GM12878 (cell line): ENCODE results near the gene PRRG4. TPM values are rescaled to one million over a fixed set of nuclear protein-coding genes. Genes with fewer than 3 reads are reported as not detected.

Experiments used
- ATAC-seq: fragments of 200-7000 bp; cut with Tn5 transposase; 3 replicates; pipeline ENCODE4 v1.9.1; 2020; ENCODE audit warnings: mild to moderate bottlenecking, moderate library complexity
- BruUV-seq: library from RNA; stranded (reverse); fragments of 400-500 nt; replicated peaks from 2 replicates; lab custom pipeline; 2021; lab: Mats Ljungman, UMichigan
- CTCF ChIA-PET: fragments of 300-600 bp; sonication (Branson Sonifier 250); formaldehyde crosslinking; extraction: SDS; loops from one replicate; lab custom pipeline; 2021; ENCODE audit warnings: inconsistent platforms; lab: Yijun Ruan, JAX
- POLR2A ChIA-PET: fragments of 350-600 bp; formaldehyde crosslinking; extraction: SDS; loops from one replicate; lab custom pipeline; 2021; ENCODE audit warnings: inconsistent platforms; lab: Charles Lee
- RAD21 ChIA-PET: fragments of 300-600 bp; sonication (Branson Sonifier 250); formaldehyde crosslinking; loops from one replicate; lab custom pipeline; 2023; ENCODE audit warnings: antibody characterized with exemption; ENCODE audit not compliant: unreplicated experiment; lab: Charles Lee
- SMC1A ChIA-PET: fragments of 300-600 bp; sonication (Branson Sonifier 250); formaldehyde crosslinking; loops from one replicate; lab custom pipeline; 2023; ENCODE audit not compliant: unreplicated experiment, uncharacterized antibody; lab: Charles Lee
- DNase-seq: peaks from one replicate; pipeline ENCODE4 v3.0.0-alpha.2; 2011; ENCODE audit warnings: low read depth, low spot score
- FAIRE-seq: peaks from 3 replicates; lab custom pipeline; 2011; peaks lifted over from hg19 to GRCh38; lab: Jason Lieb, UNC
- H2AFZ ChIP-seq: 2 replicates; pipeline ENCODE4 v1.6.0; 2011; ENCODE audit warnings: low read depth, low read length, control low read depth; ENCODE audit not compliant: control insufficient read depth
- H3K27ac ChIP-seq: 2 replicates; pipeline ENCODE4 v1.5.1; 2011; ENCODE audit warnings: control low read depth; ENCODE audit not compliant: control insufficient read depth, insufficient read depth
- H3K27me3 ChIP-seq, 2 experiments: replicated peaks in 1 of 2; 2 replicates each; pipeline versions ENCODE4 v1.6.0 to v1.6.1; 2011; ENCODE audit warnings: low read length in 1 of 2; ENCODE audit not compliant: control insufficient read depth in 2 of 2, insufficient read depth in 2 of 2
- H3K36me3 ChIP-seq, 2 experiments: 2 replicates each; pipeline ENCODE4 v1.5.1; 2011; ENCODE audit warnings: low read length in 1 of 2; ENCODE audit not compliant: control insufficient read depth in 2 of 2, insufficient read depth in 2 of 2
- H3K4me1 ChIP-seq: 2 replicates; pipeline ENCODE4 v1.6.1; 2011; ENCODE audit warnings: mild to moderate bottlenecking, low read length, moderate library complexity, mixed read lengths; ENCODE audit not compliant: control insufficient read depth, insufficient read depth
- H3K4me2 ChIP-seq: 2 replicates; pipeline ENCODE4 v1.6.0; 2011; ENCODE audit warnings: control low read depth; ENCODE audit not compliant: control insufficient read depth, insufficient read depth
- H3K4me3 ChIP-seq: fragments of 200-600 bp; sonication (generic); 2 replicates; pipeline ENCODE4 v1.5.1; 2016
- H3K79me2 ChIP-seq: 2 replicates; pipeline ENCODE4 v1.6.0; 2011; ENCODE audit warnings: low read length; ENCODE audit not compliant: control insufficient read depth, insufficient read depth
- H3K9ac ChIP-seq: 2 replicates; pipeline ENCODE4 v1.8.0; 2011; ENCODE audit warnings: low read length, control low read depth, mixed read lengths; ENCODE audit not compliant: control insufficient read depth, insufficient read depth
- H3K9me3 ChIP-seq: replicated peaks from 3 replicates; pipeline ENCODE4 v1.5.1; 2011; ENCODE audit warnings: mild to moderate bottlenecking, low read length; ENCODE audit not compliant: control insufficient read depth, insufficient read depth
- H4K20me1 ChIP-seq: 2 replicates; pipeline ENCODE4 v1.6.0; 2011; ENCODE audit not compliant: control insufficient read depth, insufficient read depth
- ATF7 ChIP-seq: fragments of 450-650 bp; IDR thresholded peaks from 2 replicates; pipeline ENCODE4 v1.6.1; 2016; ENCODE audit warnings: low read depth, mild to moderate bottlenecking
- BMI1 ChIP-seq: fragments of 450-650 bp; IDR thresholded peaks from 2 replicates; pipeline ENCODE4 v1.6.1; 2016; ENCODE audit warnings: mild to moderate bottlenecking, moderate library complexity, borderline replicate concordance
- E4F1 ChIP-seq: fragments of 450-650 bp; IDR thresholded peaks from 2 replicates; pipeline ENCODE4 v1.6.1; 2018; ENCODE audit warnings: borderline replicate concordance, mild to moderate bottlenecking; ENCODE audit not compliant: partially characterized antibody
- FOXK2 ChIP-seq: fragments of 450-650 bp; IDR thresholded peaks from 2 replicates; pipeline ENCODE4 v1.6.1; 2017; ENCODE audit warnings: mild to moderate bottlenecking, moderate library complexity
- GATAD2B ChIP-seq: fragments of 450-650 bp; conservative IDR thresholded peaks from 2 replicates; pipeline ENCODE4 v1.6.1; 2017; ENCODE audit warnings: low read depth, mild to moderate bottlenecking, moderate library complexity
- RCOR1 ChIP-seq: conservative IDR thresholded peaks from 2 replicates; pipeline ENCODE4 v1.6.1; 2012; ENCODE audit warnings: low read depth, low read length, improper control_type of control experiment
- SMAD5 ChIP-seq: IDR thresholded peaks from 2 replicates; pipeline ENCODE4 v1.6.1; 2016; ENCODE audit warnings: antibody characterized with exemption, low read depth
- SMC3 ChIP-seq: IDR thresholded peaks from 2 replicates; pipeline ENCODE4 v1.6.1; 2011; ENCODE audit warnings: low read length, improper control_type of control experiment, borderline replicate concordance
- YY1 ChIP-seq: IDR thresholded peaks from 2 replicates; pipeline ENCODE4 v1.6.1; 2011; ENCODE audit warnings: low read depth, mild to moderate bottlenecking, low read length
- ZNF207 ChIP-seq: fragments of 450-650 bp; IDR thresholded peaks from 2 replicates; pipeline ENCODE4 v1.6.1; 2014; ENCODE audit warnings: antibody characterized with exemption, mild to moderate bottlenecking, borderline replicate concordance
- ZNF384 ChIP-seq: IDR thresholded peaks from 2 replicates; pipeline ENCODE4 v1.6.1; 2012; ENCODE audit warnings: low read depth, mild to moderate bottlenecking, low read length, improper control_type of control experiment, borderline replicate concordance
- WGBS: methylation state at CpG from one replicate; pipeline ENCODE4 v1.1.6; 2016; ENCODE audit warnings: low lambda C conversion rate; ENCODE audit not compliant: insufficient replicate concordance, insufficient coverage; ENCODE audit errors: missing lambda C conversion rate; 5-methylcytosine and 5-hydroxymethylcytosine counted together
- in situ Hi-C: fragments of 300-500 bp; cut with MboI; formaldehyde crosslinking; loops from 9 replicates; pipeline ENCODE4 v1.14.3; 2018; ENCODE audit warnings: mixed read lengths
- intact Hi-C: fragments of 100-400 bp; cut with micrococcal nuclease; formaldehyde crosslinking; loops from one replicate; pipeline ENCODE4 v1.14.2; 2022; ENCODE audit not compliant: unreplicated experiment
- polyA plus RNA-seq, 11 experiments: library from polyadenylated mRNA; depleted of rRNA in 4 of 11; unstranded in 6 of 11; stranded (reverse) in 5 of 11; fragments of >200 nt; fragmentation: Nextera tagmentation in 4 of 11; fragmentation: Illumina TruSeq in 1 of 11; extraction: Ambion mirVana in 4 of 11; extraction: Trizol in 1 of 11; gene quantifications; 1 replicate in 1 of 11; 2 replicates in 10 of 11; pipeline versions ENCODE4 v1.2.1 to v1.2.3, GENCODE V29; 2011 to 2016; ENCODE audit warnings: inconsistent platforms in 2 of 11, missing spikeins in 2 of 11, low read depth in 1 of 11
- total RNA-seq, 4 experiments: library from RNA; depleted of rRNA in 3 of 4; stranded (reverse); fragments of >200 nt in 3 of 4; fragmentation: Illumina TruSeq in 1 of 4; extraction: Trizol in 1 of 4; gene quantifications; 2 replicates each; pipeline versions ENCODE4 v1.2.1 to v1.2.3, GENCODE V29; 2013 to 2021
- TF ChIP-seq, protein P1 (sequence below): fragments of 450-650 bp; IDR thresholded peaks from 2 replicates; pipeline ENCODE4 v1.6.1; 2018; ENCODE audit warnings: mild to moderate bottlenecking, low read depth, moderate library complexity; ENCODE audit not compliant: partially characterized antibody

PRRG4 gene
- total and polyA plus RNA-seq, 10 of the 15 experiments (the other 5 are each of a cell fraction or from before 2014, with no cell fraction given) = 0.55 to 4.9 (median 1.9) TPM

DNA sequence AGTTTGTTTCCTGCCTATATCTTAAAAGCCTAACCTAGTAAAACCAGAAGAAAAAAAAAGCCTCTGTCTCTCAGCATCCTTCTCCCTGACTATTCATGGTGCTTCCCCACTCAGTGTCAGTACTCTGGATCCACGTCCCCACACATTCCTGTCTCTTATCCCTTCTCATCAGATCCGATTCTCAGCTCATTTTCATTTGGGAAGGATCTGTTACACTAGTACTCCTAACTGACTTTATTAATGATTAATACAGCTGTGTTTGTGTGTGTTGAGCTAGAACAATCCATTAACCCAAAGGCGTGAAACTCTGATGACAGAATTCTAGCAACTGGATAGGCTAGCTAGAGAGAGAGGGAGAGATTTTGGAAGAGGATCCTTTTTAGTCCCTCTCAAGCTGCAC, 1.5 kb downstream of the PRRG4 start:
- TF ChIP-seq FOXK2 (no peak), GATAD2B (no peak), SMC3 (no peak), BMI1 (no peak), SMAD5 (no peak), YY1 (no peak), ZNF207 (no peak), RCOR1 (no peak), ATF7 (no peak), E4F1 (no peak), ZNF384 (no peak)
- TF ChIP-seq, protein P1, sequence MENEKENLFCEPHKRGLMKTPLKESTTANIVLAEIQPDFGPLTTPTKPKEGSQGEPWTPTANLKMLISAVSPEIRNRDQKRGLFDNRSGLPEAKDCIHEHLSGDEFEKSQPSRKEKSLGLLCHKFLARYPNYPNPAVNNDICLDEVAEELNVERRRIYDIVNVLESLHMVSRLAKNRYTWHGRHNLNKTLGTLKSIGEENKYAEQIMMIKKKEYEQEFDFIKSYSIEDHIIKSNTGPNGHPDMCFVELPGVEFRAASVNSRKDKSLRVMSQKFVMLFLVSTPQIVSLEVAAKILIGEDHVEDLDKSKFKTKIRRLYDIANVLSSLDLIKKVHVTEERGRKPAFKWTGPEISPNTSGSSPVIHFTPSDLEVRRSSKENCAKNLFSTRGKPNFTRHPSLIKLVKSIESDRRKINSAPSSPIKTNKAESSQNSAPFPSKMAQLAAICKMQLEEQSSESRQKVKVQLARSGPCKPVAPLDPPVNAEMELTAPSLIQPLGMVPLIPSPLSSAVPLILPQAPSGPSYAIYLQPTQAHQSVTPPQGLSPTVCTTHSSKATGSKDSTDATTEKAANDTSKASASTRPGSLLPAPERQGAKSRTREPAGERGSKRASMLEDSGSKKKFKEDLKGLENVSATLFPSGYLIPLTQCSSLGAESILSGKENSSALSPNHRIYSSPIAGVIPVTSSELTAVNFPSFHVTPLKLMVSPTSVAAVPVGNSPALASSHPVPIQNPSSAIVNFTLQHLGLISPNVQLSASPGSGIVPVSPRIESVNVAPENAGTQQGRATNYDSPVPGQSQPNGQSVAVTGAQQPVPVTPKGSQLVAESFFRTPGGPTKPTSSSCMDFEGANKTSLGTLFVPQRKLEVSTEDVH = no peak

More for the DNA sequence above, 1.5 kb downstream of the PRRG4 start:
- Histone ChIP-seq H3K4me2 (no peak overlapping the region), H3K9me3 (no peaks in the 10 kb centered on the region), H3K9ac (no peak overlapping the region), H3K79me2 (no peaks in the 10 kb centered on the region; the same call in 1 of the 2 replicates), H3K27ac (no peak overlapping the region), H4K20me1 (no peaks in the 10 kb centered on the region), H3K4me3 (no peak overlapping the region), H3K27me3 (no peaks in the 10 kb centered on the region; a peak in 1 of 4 replicates), H3K36me3 (no peaks in the 10 kb centered on the region), H3K4me1 (no peaks in the 10 kb centered on the region; the same call in 1 of the 2 replicates), H2AFZ (no peak overlapping the region)
- BruUV-seq = TSS peak; percentile 71
- no peak for ATAC-seq
- DNase-seq = no peak
- no peak for FAIRE-seq
- intact Hi-C loops = no loop called here
- ChIA-PET CTCF (interaction anchor here (0.7 to 1.7 kb wide), 4 partner anchors 9 to 22 kb away, joined by 4 to 8 read pairs (median 6); no protein-coding TSS in a partner anchor), SMC1A (interaction anchor here (0.7 to 2.5 kb wide), 5 partner anchors 9 to 61 kb away, joined by 3 to 7 read pairs (median 5); partner anchors contain the start of gene QSER1), POLR2A (interaction anchor here (0.5 to 1.9 kb wide), 5 partner anchors 9 to 64 kb away, joined by 4 to 5 read pairs (median 4); no protein-coding TSS in a partner anchor), RAD21 (interaction anchor here (0.8 to 1.5 kb wide), 5 partner anchors 9 to 63 kb away, joined by 3 to 11 read pairs (median 4); partner anchors contain the start of gene QSER1)
- in situ Hi-C loops = no loop called here
- 100% methylated on average over 3 of the region's 3 CpGs for WGBS
